K562 (cell line): ENCODE data around the gene RACK1. TPM values are rescaled to one million over a fixed set of nuclear protein-coding genes. Genes with fewer than 3 reads are reported as not detected.

Experiments
- CBX2 ChIP-seq: fragments of 200-600 bp; sonication (generic); IDR thresholded peaks from one replicate; pipeline ENCODE4 v1.6.1; 2012; ENCODE audit warnings: mild to moderate bottlenecking, low read length, inconsistent platforms; ENCODE audit not compliant: insufficient read depth, poor library complexity, severe bottlenecking
- CREBBP ChIP-seq: IDR thresholded peaks from one replicate; pipeline ENCODE4 v1.6.1; 2012; ENCODE audit warnings: low read depth, mild to moderate bottlenecking, control low read depth, inconsistent platforms, low read length
- CREM ChIP-seq: IDR thresholded peaks from 2 replicates; pipeline ENCODE4 v1.6.1; 2014; ENCODE audit warnings: antibody characterized with exemption, low read depth
- CTBP1 ChIP-seq: fragments of 450-650 bp; IDR thresholded peaks from 2 replicates; pipeline ENCODE4 v1.6.1; 2016; ENCODE audit warnings: borderline replicate concordance
- DNMT1 ChIP-seq: fragments of 450-650 bp; IDR thresholded peaks from 2 replicates; pipeline ENCODE4 v1.6.1; 2016; ENCODE audit warnings: antibody characterized with exemption, mild to moderate bottlenecking
- E2F1 ChIP-seq: sonication (generic); formaldehyde crosslinking; IDR thresholded peaks from 2 replicates; pipeline ENCODE4 v1.8.1; 2023; ENCODE audit warnings: mild to moderate bottlenecking, missing genetic modification reagents, moderate library complexity
- E2F5 ChIP-seq: sonication (generic); formaldehyde crosslinking; IDR thresholded peaks from 2 replicates; pipeline ENCODE4 v1.8.0; 2022; ENCODE audit warnings: mild to moderate bottlenecking, missing genetic modification reagents
- EHMT2 ChIP-seq: fragments of 450-650 bp; IDR thresholded peaks from 2 replicates; pipeline ENCODE4 v1.6.1; 2018; ENCODE audit warnings: antibody characterized with exemption
- HEY1 ChIP-seq: fragments of 250-450 bp; sonication (Bioruptor Pico); IDR thresholded peaks from 2 replicates; pipeline ENCODE4 v1.5.0; 2020; ENCODE audit warnings: mild to moderate bottlenecking, moderate library complexity, borderline replicate concordance
- HNRNPH1 ChIP-seq: fragments of 200-400 bp; formaldehyde crosslinking; optimal IDR thresholded peaks from 2 replicates; pipeline ENCODE3; 2017; ENCODE audit warnings: low read depth, mild to moderate bottlenecking, low read length, moderate library complexity
- IFI16 ChIP-seq: fragments of 250-450 bp; sonication (Bioruptor Pico); IDR thresholded peaks from 2 replicates; pipeline ENCODE4 v2.1.2; 2022; ENCODE audit warnings: mild to moderate bottlenecking, inconsistent platforms
- KAT2B ChIP-seq: IDR thresholded peaks from one replicate; pipeline ENCODE4 v1.6.1; 2012; ENCODE audit warnings: low read depth, mild to moderate bottlenecking, control low read depth, inconsistent platforms, low read length, moderate library complexity
- MAFK ChIP-seq: IDR thresholded peaks from 2 replicates; pipeline ENCODE4 v1.6.1; 2011; ENCODE audit warnings: low read length, improper control_type of control experiment
- NFXL1 ChIP-seq: fragments of 450-650 bp; formaldehyde crosslinking; IDR thresholded peaks from 2 replicates; pipeline ENCODE4 v1.4.0; 2021; ENCODE audit warnings: mild to moderate bottlenecking
- NR3C1 ChIP-seq: sonication (generic); formaldehyde crosslinking; IDR thresholded peaks from 2 replicates; pipeline ENCODE4 v1.8.1; 2022; ENCODE audit warnings: missing genetic modification reagents
- RB1 ChIP-seq: fragments of 450-650 bp; IDR thresholded peaks from 2 replicates; pipeline ENCODE4 v1.6.1; 2017; ENCODE audit warnings: low read depth, mild to moderate bottlenecking
- RBM14 ChIP-seq: fragments of 200-400 bp; formaldehyde crosslinking; IDR thresholded peaks from 2 replicates; pipeline ENCODE4 v1.6.1; 2018; ENCODE audit warnings: low read depth, mild to moderate bottlenecking, low read length, moderate library complexity, borderline replicate concordance; ENCODE audit not compliant: insufficient read depth
- RBM15 ChIP-seq: fragments of 200-400 bp; formaldehyde crosslinking; IDR thresholded peaks from 2 replicates; pipeline ENCODE4 v1.6.1; 2018; ENCODE audit warnings: mild to moderate bottlenecking, low read length, moderate library complexity; ENCODE audit not compliant: insufficient read depth
- TCF7 ChIP-seq: sonication (generic); IDR thresholded peaks from 2 replicates; pipeline ENCODE4 v1.6.1; 2016; ENCODE audit warnings: antibody characterized with exemption, borderline replicate concordance
- TGIF2 ChIP-seq: sonication (generic); formaldehyde crosslinking; IDR thresholded peaks from 2 replicates; pipeline ENCODE4 v1.8.1; 2022; ENCODE audit warnings: mild to moderate bottlenecking, missing genetic modification reagents, moderate library complexity
- ZBED1 ChIP-seq: IDR thresholded peaks from 2 replicates; pipeline ENCODE4 v1.6.1; 2014
- ZNF324 ChIP-seq: fragments of 250-450 bp; sonication (Bioruptor Pico); IDR thresholded peaks from 2 replicates; pipeline ENCODE4 v1.4.0; 2020; ENCODE audit warnings: mild to moderate bottlenecking
- ZNF561 ChIP-seq: fragments of 450-650 bp; formaldehyde crosslinking; conservative IDR thresholded peaks from 2 replicates; pipeline ENCODE4 v1.4.0; 2020; ENCODE audit warnings: mild to moderate bottlenecking, moderate library complexity
- polyA plus RNA-seq, 8 experiments: library from polyadenylated mRNA; depleted of rRNA in 4 of 8; stranded (reverse) in 5 of 8; unstranded in 3 of 8; fragments of >200 nt; fragmentation: Nextera tagmentation in 2 of 8; fragmentation: Illumina TruSeq in 1 of 8; extraction: Ambion mirVana in 2 of 8; extraction: Trizol in 1 of 8; gene quantifications; 2 replicates each; pipeline versions ENCODE4 v1.2.1 to v1.2.3, GENCODE V29; 2011 to 2014; ENCODE audit warnings: inconsistent platforms in 1 of 8, missing spikeins in 1 of 8
- total RNA-seq, 7 experiments: library from RNA; depleted of rRNA in 6 of 7; stranded (reverse); fragments of >200 nt in 6 of 7; fragmentation: Illumina TruSeq in 2 of 7; extraction: Trizol in 2 of 7; gene quantifications; 2 replicates each; pipeline versions ENCODE4 v1.2.1 to v1.2.3, GENCODE V29; 2011 to 2021; ENCODE audit warnings: low replicate concordance in 1 of 7
- TF ChIP-seq, protein P1 (sequence below): fragments of 250-450 bp; sonication (Bioruptor Pico); IDR thresholded peaks from 2 replicates; pipeline ENCODE4 v1.8.0; 2021; ENCODE audit warnings: moderate library complexity, mild to moderate bottlenecking, inconsistent platforms
- TF ChIP-seq, protein P2 (sequence below): fragments of 450-650 bp; formaldehyde crosslinking; IDR thresholded peaks from 2 replicates; pipeline ENCODE4 v1.4.0; 2020; ENCODE audit warnings: mild to moderate bottlenecking, moderate library complexity

The RACK1 gene
- total and polyA plus RNA-seq, 9 of the 15 experiments (the other 6 are each of a cell fraction or from before 2014, with no cell fraction given), result 2,303 to 5,311 (median 3,833) TPM

GRCh38 chr5:181188700-181189362, 54.9 kb downstream of the RACK1 start (continued):
- TF ChIP-seq E2F5 (CRISPR knock-in tag), result no peak
- no peak for TF ChIP-seq NFXL1 (CRISPR knock-in tag)
- TF ChIP-seq RBM15, result no peak
- TF ChIP-seq, protein P1, sequence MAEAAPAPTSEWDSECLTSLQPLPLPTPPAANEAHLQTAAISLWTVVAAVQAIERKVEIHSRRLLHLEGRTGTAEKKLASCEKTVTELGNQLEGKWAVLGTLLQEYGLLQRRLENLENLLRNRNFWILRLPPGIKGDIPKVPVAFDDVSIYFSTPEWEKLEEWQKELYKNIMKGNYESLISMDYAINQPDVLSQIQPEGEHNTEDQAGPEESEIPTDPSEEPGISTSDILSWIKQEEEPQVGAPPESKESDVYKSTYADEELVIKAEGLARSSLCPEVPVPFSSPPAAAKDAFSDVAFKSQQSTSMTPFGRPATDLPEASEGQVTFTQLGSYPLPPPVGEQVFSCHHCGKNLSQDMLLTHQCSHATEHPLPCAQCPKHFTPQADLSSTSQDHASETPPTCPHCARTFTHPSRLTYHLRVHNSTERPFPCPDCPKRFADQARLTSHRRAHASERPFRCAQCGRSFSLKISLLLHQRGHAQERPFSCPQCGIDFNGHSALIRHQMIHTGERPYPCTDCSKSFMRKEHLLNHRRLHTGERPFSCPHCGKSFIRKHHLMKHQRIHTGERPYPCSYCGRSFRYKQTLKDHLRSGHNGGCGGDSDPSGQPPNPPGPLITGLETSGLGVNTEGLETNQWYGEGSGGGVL (CRISPR knock-in tag), result no peak
- no peak for TF ChIP-seq DNMT1
- no peak for TF ChIP-seq HEY1
- no peak for TF ChIP-seq KAT2B
- TF ChIP-seq IFI16, result no peak
- TF ChIP-seq, protein P2, sequence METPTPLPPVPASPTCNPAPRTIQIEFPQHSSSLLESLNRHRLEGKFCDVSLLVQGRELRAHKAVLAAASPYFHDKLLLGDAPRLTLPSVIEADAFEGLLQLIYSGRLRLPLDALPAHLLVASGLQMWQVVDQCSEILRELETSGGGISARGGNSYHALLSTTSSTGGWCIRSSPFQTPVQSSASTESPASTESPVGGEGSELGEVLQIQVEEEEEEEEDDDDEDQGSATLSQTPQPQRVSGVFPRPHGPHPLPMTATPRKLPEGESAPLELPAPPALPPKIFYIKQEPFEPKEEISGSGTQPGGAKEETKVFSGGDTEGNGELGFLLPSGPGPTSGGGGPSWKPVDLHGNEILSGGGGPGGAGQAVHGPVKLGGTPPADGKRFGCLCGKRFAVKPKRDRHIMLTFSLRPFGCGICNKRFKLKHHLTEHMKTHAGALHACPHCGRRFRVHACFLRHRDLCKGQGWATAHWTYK (CRISPR knock-in tag), result no peak
- no peak for TF ChIP-seq HNRNPH1
- no peak for TF ChIP-seq CBX2
- TF ChIP-seq MAFK, result no peak
- TF ChIP-seq TGIF2 (CRISPR knock-in tag), result no peak
- no peak; the same call in 1 of the 2 replicates for TF ChIP-seq CTBP1
- TF ChIP-seq CREBBP, result no peak
- no peak for TF ChIP-seq RBM14
- TF ChIP-seq CREM, result peak; percentile 11; the same call in 1 of the 2 replicates
- TF ChIP-seq TCF7, result 0 out of 2 replicates have a peak, but pooled peaks have one; percentile 40
- TF ChIP-seq ZNF561 (CRISPR knock-in tag), result no peak
- no peak for TF ChIP-seq EHMT2
- no peak for TF ChIP-seq ZBED1
- 0 out of 2 replicates have a peak, but pooled peaks have one; percentile 54 for TF ChIP-seq E2F1
- TF ChIP-seq NR3C1, result no peak
- TF ChIP-seq RB1, result peak; percentile 54; the same call in 1 of the 2 replicates
- 0 out of 2 replicates have a peak, but pooled peaks have one; percentile 15 for TF ChIP-seq ZNF324 (CRISPR knock-in tag)
